LHCN-M2 (cell line): ENCODE results near the gene ASMTL. TPM values are rescaled to one million over a fixed set of nuclear protein-coding genes. Genes with fewer than 3 reads are reported as not detected.
"Not testable (repeated sequence)": the region's sequence is repeated elsewhere in the genome, so short reads cannot be mapped to it uniquely, and the experiment has no call there.

Experiments used
- DNase-seq: peaks from one replicate; pipeline ENCODE4 v3.0.0-alpha.2; 2012; ENCODE audit warnings: low read depth
- total RNA-seq: library from RNA; depleted of rRNA; stranded (reverse); fragments of >200 nt; gene quantifications from 2 replicates; pipeline ENCODE4 v1.2.3, GENCODE V29; 2014

Gene ASMTL
- total RNA-seq, 1 experiment from 2014 or later: 11.5 TPM

DNA sequence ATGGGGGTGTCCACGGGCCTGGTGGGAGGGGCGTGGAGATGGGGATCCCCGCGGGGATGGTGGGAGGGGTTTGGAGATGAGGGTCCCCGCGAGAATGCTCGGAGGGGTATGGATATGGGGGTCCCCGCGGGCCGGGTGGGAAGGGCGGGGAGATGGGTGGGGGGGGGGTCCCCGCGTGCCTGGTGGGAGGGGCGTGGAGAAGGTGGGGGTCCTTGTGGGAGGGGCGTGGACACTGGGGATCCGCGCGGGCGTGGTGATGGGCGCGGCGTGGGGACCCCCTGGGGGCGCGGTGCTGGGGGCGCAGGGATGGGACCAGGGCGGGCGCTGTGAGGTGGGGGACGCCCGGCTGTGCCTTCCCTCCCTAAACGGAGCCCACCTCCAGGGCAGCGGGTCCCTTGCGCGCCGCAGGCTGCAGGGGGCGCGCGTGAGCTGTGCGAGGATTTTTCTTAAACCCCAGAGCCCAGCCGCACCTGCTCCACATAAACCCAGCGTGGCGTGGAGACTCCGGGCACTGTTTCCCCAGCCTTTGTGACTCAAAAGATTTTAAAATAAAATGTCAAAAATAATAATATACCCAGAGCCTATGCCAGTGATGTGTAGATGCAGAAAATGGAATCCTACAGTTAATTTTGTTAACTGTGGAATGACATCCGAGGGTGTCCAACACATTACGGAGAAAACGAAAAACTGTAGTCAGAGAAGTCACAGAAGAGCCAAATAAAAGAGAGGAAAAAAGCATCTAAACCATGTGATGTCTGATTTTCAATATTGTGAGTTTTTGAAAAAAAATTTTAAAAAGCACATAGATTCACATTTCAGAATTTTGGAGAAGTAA lies 1.5 kb upstream of the ASMTL start:
- DNase-seq: peak; percentile 71

DNA sequence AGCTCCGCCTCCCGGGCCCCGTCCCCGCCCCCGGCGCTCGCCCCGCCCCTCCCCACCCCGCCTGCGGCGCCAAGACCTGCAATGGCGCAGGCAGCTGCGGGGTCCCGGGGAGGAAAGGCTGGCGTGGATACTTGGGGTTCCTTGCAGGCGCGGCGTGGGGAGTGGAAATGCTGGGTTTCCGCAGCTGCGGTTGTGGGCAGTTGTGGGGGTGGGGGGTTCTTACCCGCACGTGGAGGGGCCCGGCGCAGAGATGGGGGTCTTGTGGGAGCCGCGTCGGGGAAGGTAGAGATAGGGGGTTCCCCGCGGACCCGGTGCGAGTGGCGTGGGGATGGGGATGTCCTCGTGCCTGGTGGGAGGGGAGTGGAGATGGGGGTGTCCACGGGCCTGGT lies 680 bp upstream of the ASMTL start:
- DNase-seq: no peak

DNA sequence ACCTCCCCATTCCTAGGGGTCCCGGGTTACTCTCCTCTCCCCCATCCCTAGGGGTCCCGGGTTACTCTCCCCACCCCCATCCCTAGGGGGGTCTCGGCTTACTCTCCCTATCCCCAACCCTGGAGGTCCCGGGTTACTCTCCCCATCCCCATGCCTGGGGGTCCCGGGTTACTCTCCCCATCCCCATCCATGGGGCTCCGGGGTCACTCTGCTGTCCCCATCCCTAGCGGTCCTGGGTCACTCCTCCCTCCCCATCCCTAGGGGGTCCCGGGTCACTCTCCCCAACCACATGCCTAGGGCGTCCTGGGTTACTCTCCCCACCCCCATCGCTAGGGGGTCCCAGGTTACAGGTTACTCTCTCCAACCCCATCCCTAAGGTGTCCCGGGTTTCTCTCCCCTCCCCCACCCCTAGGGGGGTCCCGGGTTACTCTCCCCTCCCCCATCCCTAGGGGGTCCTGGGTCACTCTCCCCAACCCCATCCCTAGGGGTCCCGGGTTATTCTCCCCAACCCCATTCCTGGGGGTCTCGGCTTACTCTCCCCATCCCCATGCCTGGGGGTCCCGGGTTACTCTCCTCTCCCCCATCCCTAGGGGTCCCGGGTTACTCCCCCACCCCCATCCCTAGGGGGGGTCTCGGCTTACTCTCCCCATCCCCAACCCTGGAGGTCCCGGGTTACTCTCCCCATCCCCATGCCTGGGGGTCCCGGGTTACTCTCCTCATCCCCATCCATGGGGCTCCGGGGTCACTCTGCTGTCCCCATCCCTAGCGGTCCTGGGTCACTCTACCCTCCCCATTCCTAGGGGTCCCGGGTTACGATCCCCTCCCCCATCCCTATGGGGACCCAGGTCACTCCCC lies 821 bp downstream of the ASMTL start:
- no peak for DNase-seq

DNA sequence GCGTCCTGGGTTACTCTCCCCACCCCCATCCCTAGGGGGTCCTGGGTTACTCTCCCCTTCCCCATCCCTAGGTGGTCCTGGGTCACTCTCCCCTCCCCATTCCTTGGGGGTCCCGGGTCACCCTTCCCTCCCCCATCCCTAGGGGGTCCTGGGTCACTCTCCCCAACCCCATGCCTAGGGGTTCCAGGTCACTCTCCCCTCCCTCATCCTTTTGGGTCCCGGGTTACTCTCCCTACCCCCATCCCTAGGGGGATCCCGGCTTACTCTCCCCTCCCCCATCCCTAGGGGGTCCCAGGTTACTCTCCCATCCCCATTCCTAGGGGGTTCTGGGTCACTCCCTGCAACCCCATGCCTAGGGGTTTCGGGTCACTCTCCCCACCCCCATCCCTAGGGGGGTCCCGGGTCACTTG lies 1.5 kb downstream of the ASMTL start:
- no peak for DNase-seq

DNA sequence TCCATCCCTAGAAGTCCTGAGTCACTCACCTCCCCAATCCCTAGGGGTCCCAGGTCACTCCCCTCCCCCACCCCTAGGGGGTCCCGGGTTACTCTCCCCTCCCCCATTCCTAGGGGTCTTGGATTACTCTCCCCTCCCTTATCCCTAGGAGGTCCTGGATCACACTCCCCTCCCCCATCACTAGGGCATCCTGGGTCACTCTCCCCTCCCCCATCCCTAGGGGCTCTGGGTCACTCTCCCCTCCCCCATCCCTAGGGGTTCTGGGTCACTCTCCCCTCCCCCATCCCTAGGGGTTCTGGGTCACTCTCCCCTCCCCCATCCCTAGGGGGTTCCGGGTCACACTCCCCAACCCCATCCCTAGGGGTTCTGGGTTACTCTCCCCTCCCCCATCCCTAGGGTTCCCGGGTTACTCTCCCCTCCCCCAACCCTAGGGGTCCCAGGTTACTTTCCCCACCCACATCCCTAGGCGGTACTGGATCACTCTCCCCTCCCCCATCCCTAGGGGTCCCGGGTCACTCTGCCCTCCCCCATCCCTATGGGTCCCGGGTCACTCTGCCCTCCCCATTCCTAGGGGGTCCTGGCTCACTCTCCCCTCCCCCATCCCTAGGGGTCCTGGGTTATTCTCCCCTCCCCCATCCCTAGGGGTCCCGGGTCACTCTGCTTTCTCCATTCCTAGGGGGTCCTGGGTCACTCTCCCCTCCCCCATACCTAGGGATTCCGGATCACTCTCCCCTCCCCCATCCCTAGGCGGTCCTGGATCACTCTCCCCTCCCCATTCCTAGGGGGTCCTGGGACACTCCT lies 2.1 kb downstream of the ASMTL start:
- no peak for DNase-seq

DNA sequence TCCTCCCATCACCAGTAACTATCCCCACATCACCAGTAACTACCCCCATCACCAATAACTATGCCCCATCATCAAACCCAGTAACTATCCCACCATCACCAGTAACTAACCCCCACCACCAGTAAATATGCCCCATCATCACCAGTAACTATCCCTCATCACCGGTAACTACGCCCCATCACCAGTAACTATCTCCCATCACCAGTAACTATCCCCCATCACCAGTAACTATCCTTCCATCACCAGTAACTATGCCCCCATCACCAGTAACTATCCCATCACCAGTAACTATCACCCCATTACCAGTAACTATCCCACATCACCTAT lies 2.9 kb downstream of the ASMTL start:
- no peak for DNase-seq

DNA sequence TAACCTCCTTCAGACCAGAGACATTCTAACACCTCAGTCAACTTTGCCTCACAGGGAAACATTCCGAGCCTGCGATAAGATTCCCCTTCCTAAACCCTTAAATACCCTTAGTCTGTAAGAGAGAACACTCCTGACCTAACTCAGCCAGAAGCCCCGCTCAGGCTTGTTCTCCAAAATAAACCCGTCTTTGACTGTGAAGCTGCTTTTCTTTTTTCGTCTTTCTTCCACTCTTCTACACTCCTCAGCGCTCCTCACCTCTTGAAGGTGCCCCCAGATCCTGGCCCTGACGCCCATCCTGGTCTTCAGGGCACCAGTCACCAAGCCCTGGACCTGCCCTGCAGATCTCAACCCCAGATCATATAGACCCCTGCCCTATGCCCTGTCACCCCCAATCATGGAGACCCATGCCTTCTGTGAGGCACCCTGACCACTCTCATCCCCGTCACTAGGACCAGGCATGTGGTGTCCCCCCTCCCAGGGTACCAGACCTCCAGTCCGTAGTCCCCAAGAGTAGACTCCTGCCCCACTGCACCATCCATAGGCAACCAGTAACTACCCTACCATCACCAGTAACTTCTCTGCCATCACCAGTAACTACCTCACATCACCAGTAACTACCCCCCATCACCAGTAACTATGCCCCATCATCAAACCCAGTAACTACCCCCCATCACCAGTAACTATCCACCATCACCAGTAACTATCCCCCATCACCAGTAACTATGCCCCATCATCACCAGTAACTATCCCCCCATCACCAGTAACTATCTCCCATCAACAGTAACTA lies 3.5 kb downstream of the ASMTL start:
- no peak for DNase-seq

DNA sequence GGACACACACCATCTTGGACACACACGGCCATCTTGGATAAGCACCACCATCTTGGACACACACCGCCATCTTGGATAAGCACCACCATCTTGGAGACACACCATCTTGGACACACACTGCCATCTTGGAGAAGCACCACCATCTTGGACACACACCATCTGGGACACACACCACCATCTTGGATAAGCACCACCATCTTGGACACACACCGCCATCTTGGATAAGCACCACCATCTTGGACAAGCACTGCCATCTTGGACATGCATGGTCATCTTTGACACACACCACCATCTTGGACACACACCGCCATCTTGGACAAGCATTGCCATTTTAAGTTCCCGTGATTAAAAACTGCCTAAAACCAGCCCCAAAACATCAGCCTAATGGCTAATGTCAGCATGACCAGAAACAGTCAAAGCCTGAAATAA lies 4.1 kb downstream of the ASMTL start:
- DNase-seq: not testable (repeated sequence)

DNA sequence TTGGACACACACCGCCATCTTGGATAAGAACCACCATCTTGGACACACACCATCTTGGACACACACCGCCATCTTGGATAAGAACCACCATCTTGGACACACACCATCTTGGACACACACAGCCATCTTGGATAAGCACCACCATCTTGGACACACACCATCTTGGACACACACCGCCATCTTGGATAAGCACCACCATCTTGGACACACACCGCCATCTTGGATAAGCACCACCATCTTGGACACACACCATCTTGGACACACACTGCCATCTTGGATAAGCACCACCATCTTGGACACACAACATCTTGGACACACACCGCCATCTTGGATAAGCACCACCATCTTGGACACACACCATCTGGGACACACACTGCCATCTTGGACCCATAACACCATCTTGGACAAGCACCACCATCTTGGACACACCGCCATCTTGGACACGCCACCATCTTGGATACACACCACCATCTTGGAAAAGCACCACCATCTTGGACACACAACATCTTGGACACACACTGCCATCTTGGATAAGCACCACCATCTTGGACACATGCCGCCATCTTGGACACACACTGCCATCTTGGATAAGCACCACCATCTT lies 4.6 kb downstream of the ASMTL start:
- not testable (repeated sequence) for DNase-seq

DNA sequence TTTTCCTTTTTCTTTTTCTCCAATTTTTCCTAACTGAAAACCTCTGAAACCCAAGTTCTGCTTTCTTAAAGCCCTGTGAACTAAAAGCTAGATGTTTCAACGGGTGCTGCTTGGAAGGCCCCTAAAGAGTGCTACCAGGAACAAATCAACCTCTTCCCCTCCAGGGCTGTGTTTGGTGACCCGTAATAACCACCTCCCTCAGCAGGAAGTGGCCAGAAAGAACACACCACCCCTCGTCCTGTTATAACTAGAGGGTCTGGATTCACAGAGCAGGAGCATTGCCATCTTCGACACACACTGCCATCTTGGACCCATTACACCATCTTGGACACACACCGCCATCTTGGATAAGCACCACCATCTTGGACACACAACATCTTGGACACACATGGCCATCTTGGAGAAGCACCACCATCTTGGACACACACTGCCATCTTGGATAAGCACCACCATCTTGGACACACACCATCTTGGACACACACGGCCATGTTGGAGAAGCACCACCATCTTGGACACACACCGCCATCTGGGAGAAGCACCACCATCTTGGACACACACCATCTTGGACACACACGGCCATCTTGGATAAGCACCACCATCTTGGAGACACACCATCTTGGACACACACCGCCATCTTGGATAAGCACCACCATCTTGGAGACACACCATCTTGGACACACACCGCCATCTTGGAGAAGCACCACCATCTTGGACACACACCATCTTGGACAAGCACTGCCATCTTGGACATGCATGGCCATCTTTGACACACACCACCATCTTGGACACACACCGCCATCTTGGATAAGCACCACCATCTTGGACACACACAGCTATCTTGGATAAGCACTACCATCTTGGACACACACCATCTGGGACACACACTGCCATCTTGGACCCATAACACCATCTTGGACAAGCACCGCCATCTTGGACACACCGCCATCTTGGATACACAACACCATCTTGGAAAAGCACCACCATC lies 5.4 kb downstream of the ASMTL start:
- DNase-seq: not testable (repeated sequence)

DNA sequence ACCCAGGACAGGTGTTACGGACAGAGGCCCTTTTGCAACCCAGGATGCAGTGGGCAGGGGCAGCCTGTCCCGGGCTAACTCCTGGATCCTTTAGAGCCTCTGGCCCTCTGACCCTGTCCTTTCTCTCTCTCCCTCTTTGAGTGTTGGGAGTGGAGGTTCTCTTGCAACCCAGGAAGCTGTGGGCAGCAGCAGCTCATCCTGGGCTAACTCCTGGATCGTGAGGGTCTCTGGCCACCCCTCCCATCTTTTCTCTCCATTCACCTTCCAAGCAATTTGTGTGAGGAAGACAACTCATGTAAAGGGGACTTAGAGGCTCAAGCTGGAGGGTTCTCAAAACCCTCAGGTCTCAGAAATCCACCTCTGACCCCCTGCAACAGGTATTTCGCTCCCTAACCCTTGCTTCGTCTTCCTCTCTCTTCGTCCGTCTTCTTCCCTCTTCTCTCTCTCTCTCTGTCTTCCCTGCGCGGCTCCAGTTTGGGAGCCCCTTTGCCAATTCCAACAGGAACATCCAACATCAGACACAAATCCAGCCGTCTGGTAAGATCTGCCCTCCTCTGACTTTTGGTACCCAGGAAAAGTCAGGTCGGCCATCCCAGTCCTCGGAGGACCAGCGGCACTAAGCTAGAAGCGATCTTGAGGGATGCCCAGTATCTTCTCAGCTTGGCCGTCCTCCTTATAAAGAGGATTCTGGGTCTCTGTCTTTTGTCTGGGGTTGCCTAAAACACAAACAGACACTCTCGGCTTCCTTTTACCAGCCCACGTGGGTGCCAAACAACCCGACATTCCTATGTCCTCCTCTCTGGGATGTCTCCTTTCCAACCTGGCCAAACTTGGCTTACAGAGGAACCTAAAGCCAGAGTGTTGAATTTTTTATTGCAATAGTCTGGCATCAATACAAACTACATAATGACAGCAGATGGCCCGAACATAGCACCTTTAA lies 7.9 kb downstream of the ASMTL start:
- no peak for DNase-seq

DNA sequence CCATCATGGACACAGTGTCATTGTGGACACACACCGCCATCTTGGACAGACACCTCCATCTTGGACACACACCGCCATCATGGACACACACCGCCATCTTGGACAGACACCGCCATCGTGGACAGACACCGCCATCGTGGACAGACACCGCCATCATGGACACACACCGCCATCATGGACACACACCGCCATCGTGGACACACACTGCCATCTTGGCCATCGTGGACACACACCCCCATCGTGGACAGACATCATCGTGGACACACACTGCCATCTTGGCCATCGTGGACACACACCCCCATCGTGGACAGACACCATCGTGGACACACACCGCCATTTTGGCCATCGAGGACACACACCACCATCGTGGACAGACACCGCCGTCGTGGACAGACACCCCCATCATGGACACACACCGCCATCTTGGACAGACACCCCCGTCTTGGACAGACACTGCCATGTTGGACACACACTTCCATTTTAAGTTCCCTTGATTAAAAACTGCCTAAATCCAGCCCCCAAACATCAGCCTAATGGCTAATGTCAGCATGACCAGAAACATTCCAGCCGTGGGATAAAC lies 9.1 kb downstream of the ASMTL start:
- no peak for DNase-seq

DNA sequence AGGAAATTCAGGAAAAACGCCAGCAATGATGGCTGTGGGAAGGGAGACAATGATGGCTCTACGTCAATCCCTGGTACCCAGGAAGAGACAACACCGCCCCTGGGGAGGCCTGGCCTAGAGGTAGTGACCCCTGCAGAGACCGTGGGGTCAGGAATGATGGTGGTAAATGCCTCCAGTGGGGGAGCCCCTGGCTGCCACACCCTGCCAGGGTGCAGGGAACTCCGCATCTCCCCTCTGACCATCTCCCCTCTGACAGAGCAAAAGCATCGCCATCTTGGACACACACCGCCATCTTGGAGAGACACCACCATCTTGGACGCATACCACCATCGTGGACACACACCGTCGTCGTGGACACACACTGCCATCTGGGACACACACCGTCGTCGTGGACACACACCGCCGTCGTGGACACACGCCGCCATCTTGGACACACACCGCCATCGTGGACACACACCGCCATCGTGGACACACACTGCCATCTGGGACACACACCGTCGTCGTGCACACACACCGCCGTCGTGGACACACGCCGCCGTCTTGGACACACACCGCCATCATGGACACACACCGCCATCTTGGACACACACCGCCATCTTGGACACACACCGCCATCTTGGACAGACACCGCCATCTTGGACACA lies 9.9 kb downstream of the ASMTL start:
- no peak for DNase-seq

DNA sequence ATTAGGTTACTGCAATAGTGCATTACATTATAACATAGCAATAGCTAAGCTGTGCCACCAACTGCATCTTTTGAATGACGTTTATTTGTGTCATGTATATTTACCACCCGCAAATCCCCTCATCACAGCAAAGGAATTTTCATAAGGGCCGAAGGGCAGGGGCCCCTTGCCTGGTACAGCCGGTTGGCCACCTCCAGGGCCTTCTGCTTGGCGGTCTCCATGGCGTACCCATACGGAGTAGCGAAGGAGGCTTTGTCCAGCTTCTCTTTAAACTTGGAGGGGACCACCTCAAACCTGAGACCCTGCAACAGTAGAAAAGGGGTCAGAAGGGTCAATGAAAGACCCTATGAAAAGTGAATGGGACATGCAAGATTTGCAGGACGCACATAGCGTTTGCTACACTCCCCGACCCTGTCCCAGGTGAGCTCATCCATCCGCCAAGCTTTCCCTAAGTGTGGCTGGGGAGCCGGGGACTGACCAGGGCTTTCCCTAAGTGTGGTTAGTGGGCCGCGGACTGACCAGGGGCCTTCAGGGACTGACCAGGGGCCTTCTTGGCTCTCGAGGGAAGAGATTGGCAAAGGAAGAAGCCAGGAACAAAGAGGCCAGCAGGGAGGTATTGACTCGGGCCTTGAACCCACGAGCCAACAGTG lies 10.6 kb downstream of the ASMTL start:
- DNase-seq: no peak

DNA sequence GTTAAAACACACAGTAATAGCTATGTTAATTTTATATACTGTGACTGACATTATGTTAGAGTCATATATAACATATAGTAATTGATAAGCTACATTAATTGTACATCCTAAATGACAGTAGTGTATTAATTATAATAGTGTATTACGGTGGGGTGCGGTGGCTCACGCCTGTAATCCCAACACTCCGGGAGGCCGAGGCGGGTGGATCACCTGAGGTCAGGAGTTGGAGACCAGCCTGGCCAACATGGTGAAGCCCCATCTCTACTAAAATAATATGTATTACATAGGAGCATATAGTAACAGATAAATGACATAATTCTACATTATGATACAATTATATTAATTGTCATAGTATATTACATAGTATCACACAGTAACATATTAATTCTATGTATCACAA lies 12.2 kb downstream of the ASMTL start:
- no peak for DNase-seq

DNA sequence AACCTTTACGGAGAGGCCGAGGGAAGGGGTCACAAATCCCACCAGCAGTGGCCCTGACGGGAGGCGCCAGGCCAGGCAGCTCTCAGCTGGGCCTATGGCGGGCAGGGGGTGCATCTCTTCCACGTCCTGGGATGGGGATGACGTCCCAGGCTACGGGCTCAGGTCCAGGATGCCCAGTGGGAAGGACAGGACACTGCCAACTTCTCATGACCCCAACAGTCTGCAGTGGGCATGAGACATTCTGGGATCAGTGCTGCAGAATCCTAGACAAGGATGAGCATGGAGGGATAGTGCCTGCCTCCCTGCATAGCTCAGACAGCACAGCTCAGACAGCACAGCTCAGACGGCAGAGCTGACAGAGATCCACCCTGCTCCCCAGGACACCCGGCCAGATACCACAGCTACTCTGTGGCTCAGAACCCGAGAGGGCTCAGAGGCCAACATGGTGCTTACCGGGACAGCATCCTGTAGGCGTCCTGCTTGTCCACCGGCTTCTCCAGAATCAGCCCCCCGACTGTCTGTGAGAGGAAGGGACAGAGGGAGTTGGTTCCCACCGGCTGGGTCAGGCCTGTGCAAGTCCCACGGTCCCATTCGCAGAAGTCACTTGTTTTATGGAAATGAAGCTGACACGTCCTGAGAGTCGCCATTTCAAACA lies 17.3 kb downstream of the ASMTL start:
- DNase-seq: no peak

DNA sequence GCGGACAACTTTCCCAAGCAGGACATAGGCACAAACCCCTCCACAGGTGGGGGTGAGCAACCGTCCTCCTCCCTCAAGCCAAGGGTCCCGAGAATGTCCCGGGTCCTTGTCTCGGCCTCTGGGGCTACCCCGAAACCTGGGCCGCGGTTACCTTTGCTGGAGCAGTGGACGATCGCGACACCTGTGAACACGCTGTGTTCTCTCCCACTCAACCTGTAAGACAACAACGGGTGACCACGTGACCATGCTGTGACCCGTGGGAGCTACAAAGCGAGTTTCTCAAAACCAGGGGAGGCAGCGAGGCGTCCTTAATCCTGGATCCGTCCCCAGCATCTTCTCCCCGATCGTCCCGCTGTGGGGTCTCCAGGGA lies 17.9 kb downstream of the ASMTL start:
- no peak for DNase-seq
